Measurements from ENCODE around the gene DAPK1.

Gene DAPK1

GRCh38 chr9:87519461-87519860, 21.8 kb downstream of the DAPK1 start:
- no peak for DNase-seq

DNA sequence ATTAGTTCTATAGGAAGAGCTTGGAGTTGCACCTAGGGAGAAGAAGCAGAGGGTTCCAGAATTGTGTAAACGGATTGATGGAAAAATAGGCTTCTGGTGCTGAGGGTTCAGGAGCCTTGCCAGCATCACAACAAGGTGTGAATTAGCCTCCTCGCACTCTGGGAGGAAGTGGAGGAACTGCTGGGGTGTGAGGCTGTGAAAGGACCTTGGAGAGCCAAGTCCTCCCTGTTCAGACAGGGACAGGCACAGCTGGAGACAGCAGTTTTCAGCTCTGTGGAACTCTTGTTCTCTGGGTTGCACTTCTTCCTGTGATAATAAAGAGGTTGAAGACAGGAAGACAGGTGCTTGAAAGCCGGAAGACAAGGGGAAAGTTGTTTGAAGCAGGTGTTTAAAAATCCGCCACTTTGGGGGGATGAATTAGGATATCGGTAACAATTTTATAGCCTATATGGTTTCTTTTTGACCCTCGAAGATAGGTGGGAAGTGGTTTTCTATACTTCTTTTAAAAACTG, 22.6 kb downstream of the DAPK1 start:
- DNase-seq, result no peak

GRCh38 chr9:87521834-87522233, 24.2 kb downstream of the DAPK1 start:
- no peak for DNase-seq

DNA sequence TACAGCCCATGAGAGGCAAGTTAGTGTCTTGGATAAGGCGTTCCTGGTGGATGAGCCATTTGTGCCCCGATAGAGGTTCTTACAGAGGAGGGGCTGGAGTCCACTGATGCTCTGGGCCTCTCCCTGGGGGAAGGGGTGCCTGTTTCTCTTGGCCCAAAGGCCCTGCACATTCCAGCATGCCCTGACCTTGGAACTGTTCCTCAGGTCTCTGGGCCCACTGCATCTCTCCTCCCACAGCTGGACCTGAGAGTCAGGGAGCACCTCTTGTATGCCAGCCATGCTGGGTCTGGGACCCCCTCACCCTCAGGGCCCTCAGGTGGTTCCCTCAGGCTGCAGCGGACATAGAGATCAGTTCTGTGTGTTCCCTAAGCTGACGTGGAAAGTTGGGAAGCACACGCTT, 26.4 kb downstream of the DAPK1 start:
- no peak for DNase-seq

DNA sequence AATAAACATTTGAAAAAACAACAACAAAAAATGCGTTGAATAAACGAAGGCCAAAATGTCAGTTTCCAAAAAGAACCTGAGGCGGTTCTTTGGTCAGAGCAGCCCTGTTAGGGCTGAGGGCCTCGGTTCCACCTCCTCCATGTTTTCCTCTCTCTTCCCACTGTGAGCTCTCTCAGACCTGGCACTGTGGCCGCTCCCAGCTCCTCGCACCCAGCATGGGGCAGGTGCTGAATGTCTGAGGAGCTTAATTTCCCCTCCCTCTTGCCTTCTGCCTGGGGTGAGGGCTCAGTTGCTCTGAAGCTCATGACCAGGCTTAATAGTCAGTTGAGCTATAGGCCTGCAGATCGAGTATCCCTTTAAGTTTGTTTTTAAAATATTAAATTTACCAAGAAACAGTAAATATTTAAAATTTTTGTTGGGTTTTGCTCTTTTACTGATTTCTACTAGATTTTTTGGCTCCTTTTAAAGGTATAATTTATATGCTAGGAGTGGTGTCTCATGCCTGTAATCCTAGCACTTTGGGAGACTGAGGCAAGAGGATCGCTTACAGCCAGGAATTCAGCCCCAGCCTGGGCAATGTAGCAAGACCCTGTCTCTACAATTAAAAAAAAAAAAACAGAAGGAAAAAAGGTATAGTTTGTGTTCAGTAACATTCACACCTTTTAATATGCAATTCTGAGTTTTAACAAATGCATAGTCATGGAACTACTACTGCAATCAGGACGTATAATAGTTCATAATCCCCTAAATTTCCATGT, 28.1 kb downstream of the DAPK1 start:
- no peak for DNase-seq

DNA sequence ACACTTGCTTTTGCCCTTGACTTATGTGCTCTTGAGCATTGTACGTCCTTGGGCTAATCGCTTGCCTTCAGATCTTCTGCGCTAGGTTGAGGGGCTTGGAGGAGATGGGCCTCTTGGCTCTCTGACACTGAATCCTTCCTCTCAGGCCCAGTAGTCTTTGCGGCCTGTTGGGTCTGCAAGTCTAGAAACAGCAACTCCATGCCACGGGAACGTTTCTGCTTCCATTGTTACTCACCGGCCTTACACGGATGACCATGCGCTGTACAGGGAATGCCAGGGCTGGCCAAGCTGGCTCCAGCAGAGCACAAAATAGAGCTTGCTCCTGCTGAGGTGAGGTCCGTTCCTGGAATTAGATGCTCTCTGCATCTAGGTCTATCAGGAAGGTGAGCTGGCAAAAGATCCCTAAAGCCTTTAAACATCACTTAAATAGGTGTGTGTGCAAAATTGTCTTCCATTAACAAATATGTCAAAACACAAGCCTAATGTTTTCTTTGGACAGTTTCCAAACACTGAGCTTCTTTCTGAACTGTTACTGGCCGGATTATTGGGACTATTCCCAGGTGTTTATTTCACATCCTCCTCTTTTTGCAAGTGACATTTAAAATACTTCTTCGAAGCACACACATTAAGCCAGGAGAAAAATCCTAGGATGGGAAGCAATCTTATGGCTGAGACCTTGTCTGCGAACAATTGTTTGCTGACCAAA, 29.7 kb downstream of the DAPK1 start:
- DNase-seq, result peak in 2 of 3 experiments; percentile 18 to 65

GRCh38 chr9:87528969-87529368, 31.3 kb downstream of the DAPK1 start:
- no peak for DNase-seq

GRCh38 chr9:87529671-87530070, 32.0 kb downstream of the DAPK1 start:
- no peak for DNase-seq

GRCh38 chr9:87530716-87531115, 33.0 kb downstream of the DAPK1 start:
- DNase-seq, result no peak

DNA sequence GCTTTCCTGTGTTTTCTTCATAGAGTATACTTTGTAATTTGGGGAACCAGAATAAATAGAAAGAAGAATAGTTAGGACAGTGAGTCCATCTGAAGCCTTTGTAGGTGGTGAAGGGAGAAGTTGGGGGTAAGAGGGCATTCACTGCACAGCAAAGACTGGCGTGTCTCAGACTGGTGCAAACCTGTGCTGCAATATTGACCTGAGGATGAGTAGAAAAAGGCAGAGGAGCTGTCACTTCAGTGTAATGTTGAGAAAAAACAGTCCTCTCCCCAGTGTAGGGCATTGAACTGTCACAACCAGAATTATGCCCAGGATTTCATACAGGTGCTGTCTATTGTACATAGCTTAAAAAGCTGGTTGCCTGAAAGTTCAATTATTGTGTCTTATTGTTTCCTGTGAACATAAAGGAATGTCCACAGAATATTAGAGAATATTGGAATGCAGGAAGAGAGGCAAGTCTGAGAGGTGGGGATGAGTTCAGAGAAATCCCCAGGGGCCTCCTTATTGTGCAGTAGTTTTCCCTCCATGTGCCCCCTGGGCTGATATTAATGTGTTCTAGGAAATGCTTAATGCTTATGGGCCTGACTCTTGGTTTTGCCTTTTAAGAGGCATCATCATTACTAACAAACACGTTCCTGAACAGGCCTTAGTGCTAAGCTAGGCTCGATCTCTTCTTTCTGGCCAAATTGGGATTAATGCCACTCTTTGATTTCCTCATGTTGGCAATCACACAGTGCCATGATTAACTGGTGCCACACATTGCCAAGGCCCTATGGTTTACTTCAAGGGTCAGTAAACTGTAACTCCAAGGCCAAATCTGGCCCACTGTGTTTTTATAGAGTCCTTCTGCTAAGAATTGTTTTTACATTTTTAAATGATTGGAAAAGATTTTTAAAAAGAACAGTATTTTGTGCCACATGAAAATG, 34.0 kb downstream of the DAPK1 start:
- DNase-seq, result no peak

- peak in 1 of 3 experiments; percentile 10 for DNase-seq
These were observed 35.6 kb downstream of the DAPK1 start for GRCh38 chr9:87533271-87533670.

- DNase-seq, result no peak
These were observed 36.4 kb downstream of the DAPK1 start for GRCh38 chr9:87534036-87534435.

- DNase-seq, result peak in 1 of 3 experiments; percentile 8
These were observed 37.3 kb downstream of the DAPK1 start for GRCh38 chr9:87534957-87535356.

- no peak for DNase-seq
These were observed 38.3 kb downstream of the DAPK1 start for GRCh38 chr9:87535817-87536539.

GRCh38 chr9:87537625-87538024, 40.0 kb downstream of the DAPK1 start:
- no peak for DNase-seq

DNA sequence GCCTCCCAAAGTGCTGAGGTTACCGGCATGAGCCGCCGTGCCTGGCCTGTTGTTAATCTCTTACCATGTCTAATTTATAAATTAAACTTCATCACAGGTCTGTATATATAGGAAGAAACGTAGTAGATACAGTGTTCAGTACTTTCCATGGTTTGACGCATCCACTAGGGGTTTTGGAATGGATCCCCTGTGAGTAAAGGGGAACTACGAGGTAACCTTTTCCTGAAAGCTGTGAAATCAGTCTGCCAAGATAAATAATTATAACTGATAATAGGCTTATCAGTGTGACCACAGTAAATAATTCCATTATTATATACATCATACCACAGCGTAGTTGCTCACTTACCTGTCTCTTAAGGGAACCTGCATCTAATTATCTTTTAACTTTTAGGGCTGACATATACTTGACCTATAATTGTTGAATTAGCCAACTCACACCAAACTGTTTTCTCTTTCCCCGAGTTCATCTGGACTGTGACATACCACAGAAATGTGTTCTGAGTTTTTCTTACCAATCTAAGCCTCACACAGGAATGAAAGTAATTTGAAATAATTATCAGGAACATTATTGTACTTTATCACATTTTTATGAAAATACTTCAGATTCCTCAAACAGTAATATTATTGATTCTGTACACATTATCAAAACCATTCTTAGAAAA, 42.9 kb downstream of the DAPK1 start:
- no peak for DNase-seq

- DNase-seq, result no peak
These were observed 44.0 kb downstream of the DAPK1 start for GRCh38 chr9:87541663-87542062.

GRCh38 chr9:87542141-87542540, 44.5 kb downstream of the DAPK1 start:
- no peak for DNase-seq

- DNase-seq, result no peak
These were observed 45.6 kb downstream of the DAPK1 start for GRCh38 chr9:87543251-87543650.

DNA sequence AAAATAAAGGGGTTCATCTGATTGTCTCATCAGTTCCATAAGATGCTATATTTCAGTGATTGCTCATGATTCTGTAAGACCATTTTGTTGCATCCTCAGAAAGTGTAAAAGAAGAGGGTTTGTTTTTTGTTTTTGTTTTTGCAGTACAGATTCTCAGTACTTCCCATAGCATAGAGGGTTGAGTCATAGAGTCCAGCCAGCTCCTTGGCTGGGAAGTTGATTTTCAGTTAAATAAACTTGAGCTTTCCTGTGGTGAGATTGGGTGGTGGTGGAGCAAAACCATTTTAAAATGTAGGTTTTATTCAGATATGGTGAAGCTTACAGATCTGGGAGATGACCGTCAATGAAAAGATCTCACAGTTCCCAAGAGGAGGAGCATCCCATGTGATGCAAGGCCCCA, 48.2 kb downstream of the DAPK1 start:
- no peak for DNase-seq

DNA sequence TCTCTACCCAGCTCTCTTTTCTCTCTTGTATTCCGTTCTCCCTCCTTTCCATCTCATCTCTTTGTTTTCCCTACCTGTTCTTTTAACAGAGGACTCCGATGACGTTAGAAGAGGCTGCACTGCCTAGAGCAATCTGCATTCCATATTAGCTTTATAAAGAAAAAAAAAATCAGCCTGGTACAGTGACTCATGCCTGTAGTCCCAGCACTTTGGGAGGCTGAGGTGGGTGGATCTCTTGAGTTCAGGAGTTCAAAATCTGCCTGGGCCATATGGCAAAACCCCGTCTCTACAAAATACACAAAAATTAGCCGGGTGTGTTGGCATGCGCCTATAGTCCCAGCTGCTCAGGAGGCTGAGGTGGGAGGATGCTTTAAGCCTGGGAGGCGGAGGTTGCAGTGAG, 49.0 kb downstream of the DAPK1 start:
- no peak for DNase-seq

DNA sequence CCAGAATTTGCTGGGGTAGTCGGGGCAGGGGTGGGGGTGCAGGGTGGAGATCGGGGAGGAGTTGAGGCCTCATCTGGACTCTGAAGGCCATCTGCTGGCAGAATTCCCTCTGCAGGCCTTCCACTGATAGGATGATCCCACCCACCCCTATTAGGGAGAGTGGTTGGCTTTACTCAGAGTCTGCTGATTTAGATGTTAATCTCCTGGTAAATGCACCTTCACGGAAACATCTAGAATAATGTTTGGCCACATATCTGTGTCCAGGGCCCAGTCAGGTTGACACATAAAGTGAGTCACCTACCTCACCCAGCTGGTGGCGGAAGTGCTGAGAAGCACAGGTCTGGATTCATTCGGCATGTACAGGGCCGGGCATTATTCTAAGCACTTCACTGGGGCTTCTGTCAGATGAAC, 50.0 kb downstream of the DAPK1 start:
- no peak for DNase-seq

Data from NCI-H1417 (cell line).